HepG2 (cell line): ENCODE data around the gene CLK4. TPM values are rescaled to one million over a fixed set of nuclear protein-coding genes. Genes with fewer than 3 reads are reported as not detected.

ENCODE experiments used
- CBX5 ChIP-seq: sonication (generic); formaldehyde crosslinking; IDR thresholded peaks from 2 replicates; pipeline ENCODE4 v1.4.0; 2020; ENCODE audit warnings: missing genetic modification reagents, borderline replicate concordance
- MATR3 ChIP-seq: sonication (generic); formaldehyde crosslinking; IDR thresholded peaks from 2 replicates; pipeline ENCODE4 v1.4.0; 2020; ENCODE audit warnings: missing genetic modification reagents
- RFXAP ChIP-seq: sonication (generic); formaldehyde crosslinking; IDR thresholded peaks from 2 replicates; pipeline ENCODE4 v1.4.0; 2020; ENCODE audit warnings: missing genetic modification reagents, borderline replicate concordance
- SNAPC2 ChIP-seq: sonication (generic); formaldehyde crosslinking; IDR thresholded peaks from 2 replicates; pipeline ENCODE4 v1.8.1; 2022; ENCODE audit warnings: mild to moderate bottlenecking, missing genetic modification reagents
- STAT5B ChIP-seq: sonication (generic); formaldehyde crosslinking; IDR thresholded peaks from 2 replicates; pipeline ENCODE4 v1.4.0; 2020; ENCODE audit warnings: missing genetic modification reagents
- TIGD3 ChIP-seq: sonication (generic); formaldehyde crosslinking; IDR thresholded peaks from 2 replicates; pipeline ENCODE4 v1.5.1; 2020; ENCODE audit warnings: mild to moderate bottlenecking, missing genetic modification reagents, borderline replicate concordance
- ZMAT3 ChIP-seq: sonication (generic); formaldehyde crosslinking; conservative IDR thresholded peaks from 2 replicates; pipeline ENCODE4 v1.7.0; 2021; ENCODE audit warnings: missing genetic modification reagents
- ZNF337 ChIP-seq: sonication (generic); formaldehyde crosslinking; IDR thresholded peaks from 2 replicates; pipeline ENCODE4 v1.5.1; 2020; ENCODE audit warnings: missing genetic modification reagents, low read depth, mild to moderate bottlenecking, borderline replicate concordance
- ZNF407 ChIP-seq: sonication (generic); formaldehyde crosslinking; IDR thresholded peaks from one replicate; pipeline ENCODE4 v1.5.1; 2020; ENCODE audit warnings: mild to moderate bottlenecking, missing genetic modification reagents; ENCODE audit errors: not compliant biosample characterization
- ZNF567 ChIP-seq: sonication (generic); formaldehyde crosslinking; IDR thresholded peaks from 2 replicates; pipeline ENCODE4 v1.8.1; 2023; ENCODE audit warnings: mild to moderate bottlenecking, missing genetic modification reagents, borderline replicate concordance
- ZNF784 ChIP-seq: sonication (generic); formaldehyde crosslinking; IDR thresholded peaks from 2 replicates; pipeline ENCODE4 v1.5.1; 2020; ENCODE audit warnings: missing genetic modification reagents, mild to moderate bottlenecking, borderline replicate concordance
- ZNF788 ChIP-seq: sonication (generic); formaldehyde crosslinking; IDR thresholded peaks from 2 replicates; pipeline ENCODE4 v1.5.0; 2020; ENCODE audit warnings: mild to moderate bottlenecking, missing genetic modification reagents, borderline replicate concordance
- polyA plus RNA-seq, 8 experiments: library from polyadenylated mRNA; depleted of rRNA in 3 of 8; stranded (reverse) in 7 of 8; unstranded in 1 of 8; fragments of >200 nt; fragmentation: Illumina TruSeq in 4 of 8; extraction: Trizol in 4 of 8; gene quantifications; 2 replicates each; pipeline versions ENCODE4 v1.2.1 to v1.2.3, GENCODE V29; 2011 to 2016; ENCODE audit warnings: low read depth in 4 of 8, missing spikeins in 1 of 8, mixed read lengths in 1 of 8; ENCODE audit not compliant: insufficient read depth in 1 of 8
- total RNA-seq, 5 experiments: library from RNA; depleted of rRNA; stranded (reverse); fragments of >200 nt; fragmentation: Illumina TruSeq; extraction: Trizol; gene quantifications; 2 replicates each; pipeline ENCODE4 v1.2.3, GENCODE V29; 2016; ENCODE audit warnings: low read depth in 1 of 5

The CLK4 gene
- total and polyA plus RNA-seq, 2 of the 13 experiments (the other 11 are each of a cell fraction or from before 2014, with no cell fraction given): 17.7 to 18.4 TPM

- peak; percentile 73 for TF ChIP-seq ZNF407 (CRISPR knock-in tag)
- TF ChIP-seq MATR3 (CRISPR knock-in tag): no peak
- TF ChIP-seq CBX5 (CRISPR knock-in tag): no peak
- no peak for TF ChIP-seq ZNF337 (CRISPR knock-in tag)
- no peak for TF ChIP-seq ZNF567
- no peak for TF ChIP-seq STAT5B (CRISPR knock-in tag)
- TF ChIP-seq SNAPC2: no peak
- no peak; the same call in 1 of the 2 replicates for TF ChIP-seq RFXAP (CRISPR knock-in tag)
- peak; percentile 85; the same call in 1 of the 2 replicates for TF ChIP-seq ZNF788 (CRISPR knock-in tag)
- 0 out of 2 replicates have a peak, but pooled peaks have one; percentile 61 for TF ChIP-seq ZNF784 (CRISPR knock-in tag)
- TF ChIP-seq TIGD3 (CRISPR knock-in tag): no peak
- TF ChIP-seq ZMAT3: peak; percentile 25; the same call in 1 of the 2 replicates
Measured at GRCh38 chr5:178626484-178627258, at the start of gene CLK4 (continued).
